Natural killer cell (primary cell): ENCODE data around the gene KLK6. TPM values are rescaled to one million over a fixed set of nuclear protein-coding genes. Genes with fewer than 3 reads are reported as not detected.
"Not testable (repeated sequence)": the region's sequence is repeated elsewhere in the genome, so short reads cannot be mapped to it uniquely, and the experiment has no call there.

Experiments
- ATAC-seq, 3 donors: fragments of 150-1000 bp in 2 of 3; fragments of 200-7000 bp in 1 of 3; cut with Tn5 transposase; 1 replicate in 1 of 3; 2 replicates in 2 of 3; pipeline ENCODE4 v1.10.0; 2021; ENCODE audit warnings: mild to moderate bottlenecking in 2 of 3, moderate library complexity in 2 of 3
- DNase-seq, 2 donors: peaks; one replicate each; pipeline versions ENCODE4 v3.0.0 to v3.0.0-alpha.2; 2013 to 2021; ENCODE audit warnings: mixed read lengths in 1 of 2
- H3K27ac ChIP-seq: one replicate; pipeline ENCODE4 v1.5.1; 2013; ENCODE audit warnings: mild to moderate bottlenecking, low read length
- H3K27me3 ChIP-seq: one replicate; pipeline ENCODE4 v1.6.1; 2013; ENCODE audit warnings: low read length; ENCODE audit not compliant: control insufficient read depth, insufficient read depth
- H3K36me3 ChIP-seq: one replicate; pipeline ENCODE4 v1.6.1; 2013; ENCODE audit warnings: low read length; ENCODE audit not compliant: control insufficient read depth, insufficient read depth
- H3K4me1 ChIP-seq: one replicate; pipeline ENCODE4 v1.6.1; 2013; ENCODE audit warnings: low read length; ENCODE audit not compliant: control insufficient read depth, insufficient read depth
- H3K4me3 ChIP-seq: one replicate; pipeline ENCODE4 v1.5.1; 2013; ENCODE audit warnings: low read length
- H3K9me3 ChIP-seq: one replicate; pipeline ENCODE4 v1.6.1; 2013; ENCODE audit warnings: low read length; ENCODE audit not compliant: control insufficient read depth, insufficient read depth
- H3K27ac Mint-ChIP-seq, 2 donors: one replicate each; pipeline ENCODE4 v1.8.0; 2022; ENCODE audit warnings: mild to moderate bottlenecking in 2 of 2, mixed read lengths in 2 of 2, moderate library complexity in 1 of 2
- H3K27me3 Mint-ChIP-seq, 2 donors: one replicate each; pipeline ENCODE4 v1.8.0; 2022; ENCODE audit warnings: low read depth in 2 of 2, mixed read lengths in 2 of 2
- H3K36me3 Mint-ChIP-seq: one replicate; pipeline ENCODE4 v1.8.0; 2022; ENCODE audit warnings: mixed read lengths
- H3K4me1 Mint-ChIP-seq, 2 donors: one replicate each; pipeline ENCODE4 v1.8.0; 2022; ENCODE audit warnings: mixed read lengths in 2 of 2
- H3K4me3 Mint-ChIP-seq: one replicate; pipeline ENCODE4 v1.8.0; 2022; ENCODE audit warnings: mild to moderate bottlenecking, moderate library complexity, mixed read lengths
- H3K9me3 Mint-ChIP-seq, 2 donors: one replicate each; pipeline ENCODE4 v1.8.0; 2022; ENCODE audit warnings: mixed read lengths in 2 of 2
- CTCF ChIP-seq: fragments of 200-600 bp; IDR thresholded peaks from one replicate; pipeline ENCODE4 v1.8.0; 2022; ENCODE audit warnings: antibody characterized with exemption
- WGBS: methylation state at CpG from one replicate; pipeline ENCODE4 v1.1.7; 2013; ENCODE audit warnings: missing lambda C conversion rate; ENCODE audit not compliant: insufficient coverage; 5-methylcytosine and 5-hydroxymethylcytosine counted together
- intact Hi-C: fragments of 100-400 bp; cut with micrococcal nuclease; formaldehyde crosslinking; loops from one replicate; pipeline ENCODE4 v1.14.2; 2022
- total RNA-seq, 4 donors: library from RNA; stranded (reverse); fragments of 120-200 nt in 1 of 4; gene quantifications; one replicate each; pipeline versions ENCODE4 v1.2.3 to v1.2.4, GENCODE V29; 2013 to 2022

The KLK6 gene
- total RNA-seq, 3 donors from 2014 or later (not counting 1 experiment from before 2014, with no cell fraction given), result not detected

- H3K27ac Mint-ChIP-seq, result no peak overlapping the region
- H3K4me1 Mint-ChIP-seq, result no peaks in the 10 kb centered on the region
- H3K4me3 ChIP-seq, result no peak overlapping the region
- no peaks in the 10 kb centered on the region for H3K36me3 Mint-ChIP-seq
- H3K36me3 ChIP-seq, result no peaks in the 10 kb centered on the region
- ATAC-seq, result no peak
- no peak overlapping the region for H3K4me3 Mint-ChIP-seq
- H3K9me3 Mint-ChIP-seq, result no peaks in the 10 kb centered on the region
- H3K4me1 ChIP-seq, result no peaks in the 10 kb centered on the region
- no peak for TF ChIP-seq CTCF
- DNase-seq, result no peak
- WGBS, result 79% methylated on average over 2 of the region's 2 CpGs
- H3K27me3 ChIP-seq, result no peaks in the 10 kb centered on the region
- no peaks in the 10 kb centered on the region for H3K9me3 ChIP-seq
- no peak overlapping the region for H3K27ac ChIP-seq
- intact Hi-C loops, result no loop called here
- peaks cover 18 to 32% of the 10 kb centered on the region in 2 donors for H3K27me3 Mint-ChIP-seq
These were observed 24.7 kb upstream of the KLK6 start for GRCh38 chr19:50994129-50994528.

- Histone ChIP-seq H3K4me3 (no peak overlapping the region), H3K27ac (no peak overlapping the region), H3K4me1 (no peaks in the 10 kb centered on the region), H3K27me3 (no peaks in the 10 kb centered on the region), H3K9me3 (no peaks in the 10 kb centered on the region), H3K36me3 (no peaks in the 10 kb centered on the region)
- H3K27me3 Mint-ChIP-seq, result peaks cover 15 to 30% of the 10 kb centered on the region in 2 donors
- intact Hi-C loops, result no loop called here
- no peaks in the 10 kb centered on the region for H3K36me3 Mint-ChIP-seq
- no peak for TF ChIP-seq CTCF
- H3K4me1 Mint-ChIP-seq, result no peaks in the 10 kb centered on the region
- H3K27ac Mint-ChIP-seq, result no peak overlapping the region
- DNase-seq (no peak), ATAC-seq (no peak)
- no peaks in the 10 kb centered on the region for H3K9me3 Mint-ChIP-seq
- no peak overlapping the region for H3K4me3 Mint-ChIP-seq
- WGBS, result 77% methylated on average over 2 of the region's 2 CpGs
These were observed 23.3 kb upstream of the KLK6 start for GRCh38 chr19:50992666-50993035.

GRCh38 chr19:50984416-50984815 lies 15.0 kb upstream of the KLK6 start:
- DNase-seq, H3K4me3 Mint-ChIP-seq, H3K4me1 Mint-ChIP-seq, H3K27me3 ChIP-seq, intact Hi-C loops, H3K36me3 ChIP-seq, H3K4me1 ChIP-seq, H3K27ac Mint-ChIP-seq, ATAC-seq, H3K27ac ChIP-seq, H3K36me3 Mint-ChIP-seq, H3K9me3 Mint-ChIP-seq, H3K9me3 ChIP-seq, H3K4me3 ChIP-seq: not testable (repeated sequence)
- peaks cover 21 to 43% of the 10 kb centered on the region in 2 donors for H3K27me3 Mint-ChIP-seq
- 82% methylated on average over 11 of the region's 14 CpGs for WGBS

GRCh38 chr19:50983625-50984292 lies 14.4 kb upstream of the KLK6 start, which contains the start of gene KLK7:
TSS of gene KLK7 (minus strand) at chr19:50983917. CDS start at chr19:50982399, 1,518 bp downstream.
- no peak for DNase-seq
- Histone ChIP-seq H3K36me3 (no peaks in the 10 kb centered on the region), H3K9me3 (no peaks in the 10 kb centered on the region), H3K27ac (no peak within 1 kb of the TSS), H3K27me3 (peaks cover 2% of the 10 kb centered on the region), H3K4me3 (no peak within 1 kb of the TSS), H3K4me1 (no peaks in the 10 kb centered on the region)
- H3K4me3 Mint-ChIP-seq, result no peak within 1 kb of the TSS
- TF ChIP-seq CTCF, result no peak
- intact Hi-C loops, result no loop called here
- no peaks in the 10 kb centered on the region for H3K4me1 Mint-ChIP-seq
- no peaks in the 10 kb centered on the region for H3K9me3 Mint-ChIP-seq
- 17% methylated on average over 28 of the region's 28 CpGs for WGBS
- no peak for ATAC-seq
- peaks cover 22 to 39% of the 10 kb centered on the region in 2 donors for H3K27me3 Mint-ChIP-seq
- no peaks in the 10 kb centered on the region for H3K36me3 Mint-ChIP-seq
- H3K27ac Mint-ChIP-seq, result no peak within 1 kb of the TSS
